SKM-1 treated with dmso at 0.1 percent for 144 hours (cell line): ENCODE measurements around the gene CASP8AP2.
A peak's percentile ranks its signal among the peaks of the same experiment; 100 is the strongest.
"Not testable (repeated sequence)": the region's sequence is repeated elsewhere in the genome, so short reads cannot be mapped to it uniquely, and the experiment has no call there.

Source experiments
- DNase-seq: peaks from one replicate; lab custom pipeline; 2025; ENCODE audit not compliant: unreplicated experiment; lab: John Stamatoyannopoulos, UW

CASP8AP2 gene

DNA sequence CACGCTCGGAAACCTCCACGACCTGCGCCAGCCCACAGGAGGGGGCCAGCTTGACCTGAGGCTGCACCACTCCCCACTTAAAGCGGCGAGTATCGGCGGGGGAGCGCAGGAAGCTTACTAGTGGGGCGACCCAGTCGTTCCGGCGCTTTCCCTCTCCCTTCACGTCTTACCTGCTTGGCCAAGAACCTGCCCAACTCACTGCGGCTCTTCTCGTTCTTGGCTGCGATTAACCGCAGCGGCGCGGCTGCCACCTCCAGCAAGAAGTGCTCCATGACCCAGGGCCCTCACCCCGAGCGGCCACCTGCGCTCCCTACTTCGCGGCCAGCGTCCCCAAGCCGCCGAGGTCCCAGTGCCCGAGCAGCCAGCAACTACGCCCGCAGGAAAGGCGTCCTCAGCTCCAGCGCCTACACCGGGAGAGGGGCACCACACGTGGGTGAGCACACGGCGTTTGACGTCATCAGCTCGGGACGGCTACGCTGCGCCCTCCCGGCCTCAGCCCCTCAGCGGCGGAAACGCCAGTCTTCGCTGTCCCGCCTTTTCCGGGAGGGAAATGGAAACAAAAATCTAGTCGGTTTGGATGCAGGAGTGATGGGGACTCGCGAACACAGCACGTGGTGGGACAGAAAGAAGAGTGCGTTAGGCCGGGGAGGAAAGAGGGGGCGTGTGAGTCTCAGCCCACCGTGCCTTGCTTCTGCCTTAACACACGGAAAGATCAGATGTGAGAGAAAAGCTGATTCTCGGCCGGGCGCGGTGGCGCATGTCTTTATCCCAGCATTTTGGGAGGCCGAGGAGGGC lies 10.1 kb upstream of the CASP8AP2 start, which contains the start of gene MDN1:
Gene MDN1, minus strand, starts transcription at position 459 of the 795 bp plus-strand sequence. Its CDS starts 187 bp downstream, at position 272.
- peak; percentile 92 for DNase-seq

DNA sequence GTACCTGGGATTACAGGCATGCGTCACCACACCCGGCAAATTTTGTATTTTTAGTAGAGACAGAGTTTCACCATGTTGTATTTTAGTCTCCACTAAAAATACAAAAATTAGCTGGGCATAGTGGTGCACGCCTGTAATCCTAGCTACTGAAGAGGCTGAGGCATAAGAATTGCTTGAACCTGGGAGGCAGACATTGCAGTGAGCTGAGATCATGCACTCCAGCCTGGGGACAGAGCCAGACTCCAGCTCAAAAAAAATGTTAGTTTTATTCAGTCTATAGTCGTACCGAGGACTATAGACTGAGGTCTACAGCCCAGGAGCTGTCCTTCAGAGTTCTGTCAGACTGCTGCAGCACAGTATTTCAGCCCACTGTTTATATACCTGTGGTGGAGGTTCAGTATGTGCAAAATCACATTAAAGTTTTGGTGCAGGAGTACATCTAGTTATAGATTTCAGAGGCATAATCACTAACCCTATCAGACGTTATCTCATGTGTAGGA lies 3.6 kb upstream of the CASP8AP2 start:
- no peak for DNase-seq

DNA sequence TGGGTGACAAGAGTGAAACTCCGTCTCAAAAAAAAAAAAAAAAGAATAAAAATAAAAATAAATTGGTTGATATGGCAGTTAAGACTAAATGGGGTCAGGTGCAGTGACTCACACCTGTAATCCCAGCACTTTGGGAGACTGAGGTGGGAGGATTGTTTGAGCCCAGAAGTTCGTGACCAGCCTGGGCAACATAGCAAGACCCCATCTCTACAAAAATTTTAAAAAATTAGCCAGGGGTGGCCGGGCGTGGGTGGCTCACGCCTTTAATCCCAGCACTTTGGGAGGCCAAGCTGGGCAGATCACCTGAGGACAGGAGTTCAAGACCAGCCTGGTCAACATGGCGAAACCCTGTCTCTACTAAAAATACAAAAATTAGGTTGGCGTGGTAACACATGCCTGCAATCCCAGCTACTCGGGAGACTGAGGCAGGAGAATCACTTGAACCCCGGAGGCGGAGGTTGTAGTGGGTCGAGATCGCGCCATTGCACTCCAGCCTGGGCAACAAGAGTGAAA lies 1.1 kb upstream of the CASP8AP2 start:
- DNase-seq = not testable (repeated sequence)

DNA sequence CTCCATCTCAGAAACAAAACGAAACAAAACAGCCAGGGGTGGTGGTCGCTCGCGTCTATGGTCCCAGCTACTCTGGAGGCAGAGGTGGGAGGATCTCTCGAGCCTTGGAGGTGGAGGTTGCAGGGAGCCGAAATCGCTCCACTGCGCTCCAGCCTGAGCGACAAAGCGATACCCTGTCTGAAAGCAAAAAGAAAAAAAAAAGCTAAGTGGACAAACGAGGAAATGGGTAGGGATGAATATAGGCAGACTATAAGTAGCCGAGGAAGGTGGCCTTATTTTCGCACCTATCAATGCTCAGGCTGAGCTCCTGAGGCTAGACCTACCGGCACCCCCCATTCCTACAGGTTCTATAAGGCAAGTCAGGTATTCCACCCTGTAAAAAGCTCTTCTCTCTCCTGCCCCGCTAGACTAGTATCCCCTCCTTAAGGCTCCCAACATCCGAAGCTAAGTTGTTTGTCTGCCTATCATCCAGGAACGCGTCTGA lies 650 bp upstream of the CASP8AP2 start:
- DNase-seq = peak; percentile 59

DNA sequence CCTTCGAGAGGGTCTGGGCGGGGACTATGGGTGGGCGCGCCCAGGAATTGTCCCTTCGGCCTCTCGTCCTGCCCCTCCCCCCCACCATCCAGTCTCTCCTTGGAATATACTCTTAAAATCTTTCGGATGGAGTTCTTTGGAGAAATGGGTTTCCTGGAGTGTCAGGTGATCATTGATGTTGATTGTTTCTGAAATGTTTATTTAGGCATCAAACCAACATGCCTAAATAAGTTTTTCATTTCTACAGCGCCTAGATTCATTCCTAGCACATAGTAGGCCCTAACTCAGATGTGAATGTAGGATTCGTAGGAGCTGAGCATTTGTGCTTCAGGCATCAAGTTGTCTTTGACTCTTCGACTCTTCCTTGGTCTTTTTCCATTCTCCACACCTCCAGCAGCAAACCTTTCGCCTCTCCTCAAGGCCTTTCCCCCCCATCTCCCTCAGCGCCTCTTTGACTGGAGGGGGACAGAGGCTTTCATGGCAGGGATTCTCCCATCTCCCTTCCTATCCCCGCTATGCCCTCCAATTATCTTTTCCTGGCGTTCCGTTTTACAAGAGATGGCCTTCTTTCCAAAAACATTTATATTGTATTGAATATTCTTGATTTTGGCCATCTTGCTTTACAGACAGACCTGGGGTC lies 610 bp downstream of the CASP8AP2 start:
- DNase-seq = no peak

DNA sequence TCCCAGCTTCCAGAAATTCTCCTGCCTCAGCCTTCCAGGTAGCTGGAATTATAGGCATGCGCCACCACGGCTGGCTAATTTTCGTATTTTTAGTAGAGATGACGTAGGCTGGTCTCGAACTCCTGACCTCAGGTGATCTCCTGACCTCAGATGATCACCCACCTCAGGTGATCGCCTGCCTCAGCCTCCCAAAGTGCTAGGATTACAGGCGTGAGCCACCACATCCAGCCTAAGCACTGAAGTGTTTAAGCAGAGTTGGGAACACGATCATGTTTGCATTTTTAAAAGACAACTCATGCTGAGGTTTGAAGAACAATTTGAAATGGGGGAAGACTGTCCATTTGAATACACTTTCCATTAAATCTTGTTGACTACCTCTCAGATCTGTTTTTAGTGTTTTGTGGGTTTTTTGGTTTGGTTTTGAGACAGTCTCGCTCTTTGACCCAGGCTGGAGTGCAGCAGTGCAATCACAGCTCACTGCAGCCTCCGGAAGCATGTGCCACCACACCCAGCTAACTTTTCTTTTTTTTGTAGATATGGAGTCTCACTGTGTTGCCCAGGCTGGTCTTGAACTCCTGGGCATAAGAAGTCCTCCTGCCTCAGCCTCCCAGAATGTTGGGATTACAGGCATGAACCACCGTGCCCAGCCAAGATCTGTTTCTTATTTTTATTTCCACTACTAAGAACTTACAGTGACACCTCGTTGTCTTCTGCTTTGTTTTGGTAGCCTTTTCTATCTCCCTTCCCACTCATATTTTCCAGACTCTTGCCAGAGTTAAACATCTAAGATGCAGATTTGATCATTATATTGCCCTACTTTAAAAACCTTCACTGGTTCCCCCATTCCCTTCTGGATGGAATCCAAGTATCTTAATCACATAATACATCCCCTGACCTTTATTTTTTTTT lies 5.5 kb downstream of the CASP8AP2 start:
- DNase-seq = no peak

DNA sequence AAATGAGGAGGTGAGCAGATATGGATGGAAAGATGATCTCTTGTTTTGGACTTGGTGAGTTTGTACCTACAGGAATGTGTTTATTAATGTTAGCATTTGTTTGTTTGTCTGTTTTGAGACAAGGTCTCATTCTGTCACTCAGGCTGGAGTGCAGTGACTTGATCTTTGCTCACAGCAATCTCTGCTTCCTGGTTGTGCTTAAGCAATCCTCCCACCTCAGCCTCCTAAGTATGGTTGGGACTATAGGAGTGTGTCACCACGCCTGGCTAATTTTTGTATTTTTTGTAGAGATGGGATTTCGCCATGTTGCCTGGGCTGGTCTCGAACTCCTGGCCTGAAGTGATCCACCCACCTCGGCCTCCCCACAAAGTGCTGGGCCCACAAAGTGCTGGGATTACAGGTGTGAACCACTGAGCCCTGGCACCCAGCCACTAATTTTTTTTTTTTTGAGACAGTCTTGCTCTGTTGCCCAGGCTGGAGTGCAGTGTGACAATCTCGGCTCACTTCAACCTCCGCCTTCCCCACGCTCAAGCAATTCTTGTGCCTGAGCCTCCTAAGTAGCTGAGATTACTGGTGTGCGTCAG lies 7.1 kb downstream of the CASP8AP2 start:
- no peak for DNase-seq

DNA sequence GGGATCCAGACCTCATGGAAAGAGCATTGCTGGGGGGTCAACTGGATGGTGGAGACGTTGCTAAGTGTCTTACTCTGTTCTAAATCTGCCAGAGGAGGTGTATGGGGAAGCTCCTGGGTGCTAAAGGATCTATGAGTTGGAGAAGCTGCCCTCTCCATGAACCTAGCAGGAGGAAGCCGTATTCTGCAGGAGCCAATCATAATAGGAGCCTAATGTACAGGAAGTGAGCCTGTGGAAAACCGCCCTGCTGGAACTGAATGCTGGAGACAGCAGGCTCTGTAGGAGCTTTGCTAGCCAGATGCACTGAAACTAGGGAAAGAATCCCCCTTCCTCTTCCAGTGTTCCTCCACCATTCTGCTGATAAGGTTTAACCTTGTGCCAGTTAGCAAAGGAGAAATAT lies 10.9 kb downstream of the CASP8AP2 start:
- peak; percentile 31 for DNase-seq

DNA sequence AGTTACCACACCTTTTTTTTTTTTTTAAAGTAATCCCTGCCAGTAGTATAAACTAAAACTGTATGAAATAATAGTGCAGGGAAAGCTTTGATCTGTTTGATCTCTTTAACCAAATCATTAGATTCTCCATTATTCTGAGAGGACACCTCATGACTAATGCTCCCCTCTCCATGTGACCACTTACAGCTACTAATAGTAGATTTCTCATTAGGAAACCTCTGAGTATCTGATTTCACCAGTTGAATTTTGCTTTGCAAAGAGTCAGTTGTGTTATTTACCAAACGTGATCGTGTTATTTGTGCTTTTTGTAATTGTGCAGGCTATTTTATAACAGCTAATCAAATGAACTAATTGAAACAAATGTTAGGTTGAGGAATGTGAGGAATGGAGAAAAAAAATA lies 12.5 kb downstream of the CASP8AP2 start:
- no peak for DNase-seq

DNA sequence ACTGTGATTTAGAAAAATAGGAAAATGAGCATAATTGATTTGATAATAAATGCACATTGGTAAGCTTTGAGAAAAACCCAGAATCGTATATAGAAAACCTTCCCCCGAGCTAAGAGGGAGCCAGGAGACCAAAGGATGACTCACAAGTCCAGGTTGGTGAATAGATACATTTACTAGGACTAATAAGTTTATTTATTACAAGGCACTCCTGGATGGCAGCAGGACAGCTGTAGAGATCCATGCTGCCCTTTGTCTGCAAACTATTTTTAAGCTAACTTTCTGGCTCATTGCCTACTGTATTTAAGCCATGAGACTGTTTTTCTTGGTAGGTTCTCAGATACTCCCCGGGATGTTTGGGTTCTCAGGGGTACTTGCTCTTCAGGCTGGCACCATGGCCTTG lies 13.4 kb downstream of the CASP8AP2 start:
- no peak for DNase-seq

DNA sequence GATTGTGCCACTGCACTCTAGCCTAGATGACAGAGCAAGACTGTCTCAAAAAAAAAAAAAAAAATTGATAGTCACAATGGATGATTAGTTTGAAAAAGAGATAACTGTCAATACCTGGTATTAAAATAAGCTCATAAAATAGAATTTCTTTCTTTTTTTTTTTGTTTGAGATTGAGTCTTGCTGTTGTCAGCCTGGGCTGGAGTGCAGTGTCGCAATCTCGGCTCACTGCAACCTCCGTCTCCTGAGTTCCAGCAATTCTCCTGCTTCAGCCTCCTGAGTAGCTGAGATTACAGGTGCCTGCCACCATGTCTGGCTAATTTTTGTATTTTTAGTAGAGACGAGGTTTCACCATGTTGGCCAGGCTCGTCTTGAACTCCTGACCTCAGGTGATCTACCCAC lies 17.8 kb downstream of the CASP8AP2 start:
- not testable (repeated sequence) for DNase-seq

DNA sequence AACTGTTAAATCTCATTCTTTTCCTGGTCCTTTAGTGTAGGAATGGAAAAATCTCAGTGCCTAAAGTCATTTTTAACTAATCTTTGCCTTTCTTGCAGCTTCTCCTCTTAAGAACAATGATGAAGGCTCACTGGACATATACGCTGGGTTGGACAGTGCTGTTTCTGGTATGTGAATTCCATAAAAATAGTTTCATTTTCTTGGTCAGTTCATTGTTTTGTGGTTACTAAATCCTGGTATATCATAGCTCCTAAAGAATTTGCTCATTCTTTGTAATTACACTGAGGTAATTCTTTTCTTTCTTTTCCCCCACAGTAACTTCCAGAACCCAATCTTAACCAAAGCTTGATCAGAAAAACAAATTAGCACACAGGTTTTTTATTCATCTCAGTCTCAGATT lies 23.4 kb downstream of the CASP8AP2 start:
- DNase-seq = no peak

DNA sequence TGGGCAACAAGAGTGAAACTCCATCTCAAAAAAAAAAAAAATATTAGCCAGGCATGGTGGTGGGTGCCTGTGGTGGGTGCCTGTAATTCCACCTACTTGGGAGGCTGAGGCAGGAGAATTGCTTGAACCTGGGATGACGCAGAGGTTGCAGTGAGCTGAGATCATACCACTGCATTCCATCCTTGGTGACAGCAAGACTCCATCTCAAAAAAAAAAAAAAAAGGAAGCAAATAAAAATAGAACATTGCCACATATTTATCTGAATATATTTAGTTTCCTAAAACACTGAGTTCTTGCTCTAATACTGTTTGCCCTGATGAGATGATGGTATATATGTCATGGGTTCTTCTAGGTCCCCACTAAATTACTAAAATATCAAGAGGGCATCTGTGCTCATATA lies 28.4 kb downstream of the CASP8AP2 start:
- no peak for DNase-seq

DNA sequence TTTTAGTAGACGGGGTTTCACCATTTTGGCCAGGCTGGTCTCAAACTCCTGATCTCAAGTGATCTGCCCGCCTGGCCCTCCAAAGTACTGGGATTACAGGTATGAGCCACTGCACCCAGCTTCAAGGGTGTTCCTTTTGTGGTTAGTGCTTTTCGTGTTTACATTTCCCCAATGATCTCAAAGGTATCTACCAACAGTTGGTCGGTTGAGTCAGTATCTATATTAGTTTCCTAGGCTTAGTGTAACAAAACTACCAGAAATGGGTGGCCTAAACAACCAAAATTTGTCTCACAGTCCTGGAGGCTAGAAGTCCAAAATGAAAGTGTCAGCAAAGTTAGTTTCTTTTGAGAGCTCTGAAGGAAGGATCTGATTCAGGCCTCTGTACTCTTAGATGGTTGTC lies 30.1 kb downstream of the CASP8AP2 start:
- no peak for DNase-seq

DNA sequence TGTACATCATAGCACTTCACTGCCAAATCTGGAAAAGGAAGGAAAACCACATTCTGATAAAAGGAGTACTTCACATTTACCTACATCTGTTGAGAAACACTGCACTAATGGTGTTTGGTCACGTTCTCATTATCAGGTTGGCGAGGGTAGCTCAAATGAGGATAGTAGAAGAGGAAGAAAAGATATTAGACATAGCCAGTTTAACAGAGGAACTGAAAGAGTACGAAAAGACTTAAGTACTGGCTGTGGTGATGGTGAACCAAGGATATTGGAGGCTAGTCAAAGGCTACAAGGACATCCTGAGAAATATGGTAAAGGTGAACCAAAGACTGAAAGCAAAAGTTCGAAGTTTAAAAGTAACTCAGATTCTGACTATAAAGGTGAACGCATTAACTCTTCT lies 32.6 kb downstream of the CASP8AP2 start:
- no peak for DNase-seq

DNA sequence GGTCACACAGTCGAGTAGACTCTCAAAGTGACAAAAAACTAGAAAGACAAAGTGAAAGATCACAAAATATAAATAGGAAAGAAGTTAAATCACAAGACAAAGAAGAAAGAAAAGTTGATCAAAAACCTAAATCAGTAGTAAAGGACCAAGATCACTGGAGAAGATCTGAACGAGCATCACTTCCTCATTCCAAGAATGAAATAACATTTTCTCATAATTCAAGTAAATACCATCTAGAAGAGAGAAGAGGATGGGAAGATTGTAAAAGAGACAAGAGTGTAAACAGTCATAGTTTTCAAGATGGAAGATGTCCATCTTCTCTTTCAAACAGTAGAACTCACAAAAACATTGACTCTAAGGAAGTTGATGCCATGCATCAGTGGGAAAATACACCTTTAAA lies 33.0 kb downstream of the CASP8AP2 start:
- no peak for DNase-seq

DNA sequence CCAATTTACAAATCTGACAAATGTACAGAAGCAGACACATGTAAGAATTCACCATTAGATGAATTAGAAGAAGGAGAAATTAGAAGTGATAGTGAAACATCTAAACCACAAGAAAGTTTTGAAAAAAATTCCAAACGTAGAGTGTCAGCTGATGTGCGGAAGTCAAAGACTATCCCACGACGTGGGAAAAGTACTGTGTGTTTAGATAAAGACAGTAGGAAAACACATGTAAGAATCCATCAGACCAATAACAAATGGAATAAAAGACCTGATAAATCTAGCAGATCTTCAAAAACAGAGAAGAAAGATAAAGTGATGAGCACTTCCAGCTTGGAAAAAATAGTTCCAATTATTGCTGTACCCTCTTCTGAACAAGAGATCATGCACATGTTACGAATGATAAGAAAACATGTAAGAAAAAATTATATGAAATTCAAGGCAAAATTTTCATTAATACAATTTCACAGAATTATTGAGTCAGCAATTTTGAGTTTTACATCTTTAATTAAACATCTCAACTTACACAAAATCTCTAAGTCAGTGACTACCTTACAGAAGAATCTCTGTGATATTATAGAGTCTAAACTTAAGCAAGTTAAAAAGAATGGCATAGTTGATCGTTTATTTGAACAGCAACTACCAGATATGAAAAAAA lies 36.5 kb downstream of the CASP8AP2 start:
- no peak for DNase-seq

DNA sequence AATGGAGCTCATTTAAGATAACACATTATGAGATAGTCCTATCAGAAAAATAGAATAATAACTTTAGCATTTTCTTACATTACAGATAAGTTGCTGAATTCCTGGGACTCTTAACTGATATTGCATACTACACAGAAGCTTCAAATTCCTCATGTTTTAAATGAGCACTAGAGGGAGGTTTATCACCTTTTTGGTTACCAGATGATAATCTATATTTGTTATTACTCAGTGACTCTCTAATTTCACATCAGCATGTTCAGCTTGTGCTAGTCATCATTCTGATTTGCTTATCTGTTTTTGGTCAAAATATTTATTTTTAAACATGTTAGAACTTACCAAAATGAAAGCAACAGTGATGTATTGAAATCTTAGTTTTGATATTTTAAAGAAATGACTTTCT lies 44.0 kb downstream of the CASP8AP2 start:
- no peak for DNase-seq

DNA sequence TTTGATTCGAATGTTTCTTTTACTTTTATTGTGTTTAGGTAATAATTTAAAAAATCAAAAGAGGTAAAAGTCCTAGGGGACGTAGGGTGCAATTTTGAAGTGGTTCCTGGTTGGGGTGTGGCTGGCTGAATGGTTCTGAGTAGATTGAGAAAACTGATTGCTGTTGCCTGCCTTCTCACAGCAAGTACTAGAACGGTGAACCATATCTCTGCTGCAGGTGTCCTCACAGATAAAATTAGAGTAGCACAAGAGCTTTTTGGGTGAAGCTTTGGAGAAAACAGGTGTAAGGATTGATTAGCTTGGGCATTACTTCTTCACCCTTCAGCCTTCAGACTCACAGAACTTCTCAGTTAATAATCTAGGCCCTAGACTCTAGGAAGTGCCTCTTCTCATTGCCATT lies 44.8 kb downstream of the CASP8AP2 start:
- DNase-seq = no peak
